Keratinocyte (primary cell): ENCODE measurements around the gene TNIP2. TPM values are rescaled to one million over a fixed set of nuclear protein-coding genes. Genes with fewer than 3 reads are reported as not detected.

Experiments
- DNase-seq: peaks from one replicate; pipeline ENCODE4 v3.0.0-alpha.2; 2011; ENCODE audit warnings: low read depth, missing footprints, low spot score
- FAIRE-seq: peaks from 2 replicates; lab custom pipeline; 2011; peaks lifted over from hg19 to GRCh38; lab: Jason Lieb, UNC
- H2AFZ ChIP-seq: 2 replicates; pipeline ENCODE4 v1.6.0; 2012; ENCODE audit warnings: low read length, control low read depth, inconsistent platforms; ENCODE audit not compliant: control insufficient read depth
- H3K27ac ChIP-seq: 2 replicates; pipeline ENCODE4 v1.5.1; 2011; ENCODE audit warnings: low read length; ENCODE audit not compliant: control insufficient read depth, insufficient read depth
- H3K27me3 ChIP-seq: 3 replicates; pipeline ENCODE4 v1.6.0; 2011; ENCODE audit warnings: low read length; ENCODE audit not compliant: control insufficient read depth, insufficient read depth; ENCODE audit errors: extremely low read depth
- H3K36me3 ChIP-seq, 2 experiments: 2 replicates in 1 of 2; 3 replicates in 1 of 2; pipeline ENCODE4 v1.5.1; 2011; ENCODE audit warnings: low read length in 2 of 2, mild to moderate bottlenecking in 1 of 2; ENCODE audit not compliant: control insufficient read depth in 2 of 2, insufficient read depth in 2 of 2; ENCODE audit errors: extremely low read depth in 1 of 2
- H3K4me1 ChIP-seq: 3 replicates; pipeline ENCODE4 v1.5.1; 2011; ENCODE audit warnings: low read length; ENCODE audit not compliant: control insufficient read depth, insufficient read depth; ENCODE audit errors: extremely low read depth
- H3K4me2 ChIP-seq: 3 replicates; pipeline ENCODE4 v1.6.0; 2011; ENCODE audit warnings: low read depth, low read length; ENCODE audit not compliant: control insufficient read depth, insufficient read depth; ENCODE audit errors: extremely low read depth
- H3K4me3 ChIP-seq, 3 experiments: fragments of 200-600 bp in 1 of 3; sonication (generic) in 1 of 3; 2 replicates in 2 of 3; 3 replicates in 1 of 3; pipeline ENCODE4 v1.5.1; 2011 to 2016; ENCODE audit warnings: low read length in 3 of 3, mild to moderate bottlenecking in 3 of 3, control low read depth in 2 of 3, inconsistent platforms in 1 of 3, low read depth in 1 of 3, mixed read lengths in 1 of 3, mixed run types in 1 of 3, moderate library complexity in 1 of 3; ENCODE audit not compliant: control insufficient read depth in 2 of 3, insufficient read depth in 2 of 3; ENCODE audit errors: extremely low read depth in 1 of 3
- H3K79me2 ChIP-seq: 2 replicates; pipeline ENCODE4 v1.6.0; 2012; ENCODE audit warnings: low read length; ENCODE audit not compliant: control insufficient read depth, insufficient read depth
- H3K9ac ChIP-seq: 3 replicates; pipeline ENCODE4 v1.6.0; 2011; ENCODE audit warnings: low read length; ENCODE audit not compliant: control insufficient read depth, insufficient read depth; ENCODE audit errors: extremely low read depth
- H3K9me1 ChIP-seq: 3 replicates; pipeline ENCODE4 v1.6.0; 2011; ENCODE audit warnings: low read length; ENCODE audit not compliant: control insufficient read depth, insufficient read depth; ENCODE audit errors: extremely low read depth
- H3K9me3 ChIP-seq: 2 replicates; pipeline ENCODE4 v1.5.1; 2012; ENCODE audit warnings: low read depth, low read length; ENCODE audit not compliant: control insufficient read depth
- H4K20me1 ChIP-seq: 3 replicates; pipeline ENCODE4 v1.6.0; 2011; ENCODE audit warnings: low read length; ENCODE audit not compliant: control insufficient read depth, insufficient read depth; ENCODE audit errors: extremely low read depth
- CTCF ChIP-seq, 3 experiments: IDR thresholded peaks in 1 of 3; conservative IDR thresholded peaks in 1 of 3; optimal IDR thresholded peaks in 1 of 3; 2 replicates in 2 of 3; 3 replicates in 1 of 3; pipeline versions ENCODE3 to v1.5.1; 2011; ENCODE audit warnings: low read length in 3 of 3, mild to moderate bottlenecking in 3 of 3, moderate library complexity in 2 of 3, control low read depth in 1 of 3, inconsistent platforms in 1 of 3; ENCODE audit not compliant: insufficient read depth in 2 of 3; ENCODE audit errors: extremely low read depth in 1 of 3
- EZH2 ChIP-seq: IDR thresholded peaks from one replicate; pipeline ENCODE4 v1.6.1; 2012; ENCODE audit warnings: inconsistent platforms, mild to moderate bottlenecking, low read length, moderate library complexity
- dilution Hi-C: fragments of 300-500 bp; cut with MboI; formaldehyde crosslinking; loops from one replicate; pipeline ENCODE4 v1.7.0; 2020; ENCODE audit warnings: low sequenced_read_pairs; ENCODE audit not compliant: extremely low pct_ligation_motif_present
- polyA plus RNA-seq, 5 experiments: library from polyadenylated mRNA; depleted of rRNA in 3 of 5; stranded (reverse) in 3 of 5; stranded (forward) in 1 of 5; unstranded in 1 of 5; fragments of >200 nt; gene quantifications; 1 replicate in 1 of 5; 2 replicates in 3 of 5; 3 replicates in 1 of 5; pipeline versions ENCODE4 v1.2.1 to v1.2.3, GENCODE V29; 2011 to 2012; ENCODE audit warnings: missing spikeins in 2 of 5, low read depth in 1 of 5, low replicate concordance in 1 of 5

TNIP2 gene
- polyA plus RNA-seq, 1 donor (not counting 4 experiments of a cell fraction or from before 2014, with no cell fraction given) = 22.6 TPM

GRCh38 chr4:2790583-2791517 lies 34.7 kb upstream of the TNIP2 start:
- Histone ChIP-seq H3K27me3 (peaks cover 15% of the 10 kb centered on the region), H3K4me2 (no peak overlapping the region), H3K36me3 (no peaks in the 10 kb centered on the region), H3K9ac (no peak overlapping the region), H3K9me3 (no peaks in the 10 kb centered on the region), H2AFZ (no peak overlapping the region), H3K4me1 (peaks cover 18% of the 10 kb centered on the region), H3K79me2 (no peaks in the 10 kb centered on the region), H3K9me1 (no peaks in the 10 kb centered on the region), H3K27ac (no peak overlapping the region), H3K4me3 (no peak overlapping the region), H4K20me1 (no peaks in the 10 kb centered on the region)
- FAIRE-seq = no peak
- dilution Hi-C loops = no loop called here
- no peak for DNase-seq
- TF ChIP-seq CTCF (optimal IDR thresholded peaks at IDR 0.05 in 1 of 3, IDR thresholded peaks at IDR 0.05 in 1 of 3, conservative IDR thresholded peaks at IDR 0.05 in 1 of 3; ENCODE audit: extremely low read depth in 1 of 3, insufficient read depth in 2 of 3, low read length in 3 of 3) = no peak
- TF ChIP-seq EZH2 = no peak

GRCh38 chr4:2789793-2790582 lies 33.9 kb upstream of the TNIP2 start:
- no peak overlapping the region for H3K4me3 ChIP-seq
- H3K27me3 ChIP-seq = peaks cover 15% of the 10 kb centered on the region
- DNase-seq (no peak), FAIRE-seq (no peak)
- H3K36me3 ChIP-seq = no peaks in the 10 kb centered on the region
- no peaks in the 10 kb centered on the region for H3K9me3 ChIP-seq
- no peak overlapping the region for H3K4me2 ChIP-seq
- TF ChIP-seq CTCF (optimal IDR thresholded peaks at IDR 0.05 in 1 of 3, IDR thresholded peaks at IDR 0.05 in 1 of 3, conservative IDR thresholded peaks at IDR 0.05 in 1 of 3; ENCODE audit: extremely low read depth in 1 of 3, insufficient read depth in 2 of 3, low read length in 3 of 3) (no peak), EZH2 (no peak)
- H4K20me1 ChIP-seq = no peaks in the 10 kb centered on the region
- no peak overlapping the region for H3K27ac ChIP-seq
- dilution Hi-C loops = no loop called here
- H2AFZ ChIP-seq = no peak overlapping the region
- H3K9me1 ChIP-seq = no peaks in the 10 kb centered on the region
- H3K9ac ChIP-seq = no peak overlapping the region
- H3K4me1 ChIP-seq = peaks cover 15% of the 10 kb centered on the region
- no peaks in the 10 kb centered on the region for H3K79me2 ChIP-seq
